ENCODE measurements around the gene EBF3.

EBF3 gene

DNA sequence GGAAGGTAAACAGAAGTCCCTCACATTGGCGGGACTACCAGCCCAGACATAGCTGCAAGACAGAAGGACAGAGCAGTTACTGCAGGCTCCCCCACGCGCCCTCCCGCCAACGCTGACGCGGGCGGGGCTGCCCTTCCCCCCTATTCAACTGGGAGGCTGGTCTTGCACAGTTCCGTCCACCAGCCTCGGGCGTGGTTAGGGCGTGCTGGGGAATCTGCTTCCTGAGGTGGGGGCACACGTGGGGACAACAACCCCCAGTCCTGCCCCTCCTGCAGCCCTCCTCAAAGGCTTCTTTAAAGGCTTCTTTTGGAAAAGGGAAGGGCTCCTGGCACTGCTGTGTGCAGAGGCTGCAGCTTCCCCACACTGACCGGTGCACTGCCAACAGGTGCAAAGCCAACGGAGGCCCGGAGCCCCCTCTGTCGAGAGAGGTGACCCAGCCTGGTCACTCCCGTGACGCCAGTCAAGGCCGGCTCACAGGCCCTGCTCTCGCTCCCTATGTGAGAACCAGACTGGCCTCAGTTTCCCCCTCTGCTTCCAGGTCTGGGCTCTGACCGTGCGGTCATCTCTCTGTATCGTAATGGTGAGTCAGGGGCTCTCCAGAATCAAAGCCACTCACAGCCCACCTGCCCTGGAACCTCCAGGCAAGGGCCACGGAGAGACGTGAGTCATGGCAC, 126.0 kb downstream of the EBF3 start:
- no peak for DNase-seq (ENCODE audit: low spot score)

DNA sequence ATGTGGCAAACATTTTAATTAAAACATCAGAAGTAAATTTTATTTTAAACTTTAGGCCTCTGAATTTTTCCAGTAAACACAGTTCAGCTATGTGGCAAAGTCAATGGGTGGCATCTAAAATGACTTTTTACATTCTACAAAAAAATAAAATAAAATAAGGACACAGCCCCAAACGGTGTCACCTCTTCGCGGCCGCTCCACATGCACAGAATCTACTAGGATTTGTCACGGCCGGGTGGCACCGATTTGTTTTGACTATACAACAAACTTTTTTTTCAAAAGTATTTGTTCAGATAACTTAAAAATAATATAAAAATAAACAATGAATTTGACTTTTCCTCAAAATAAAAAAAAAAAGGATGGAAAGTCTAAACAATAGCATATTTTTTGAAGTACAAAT, 127.8 kb downstream of the EBF3 start:
- no peak for DNase-seq (ENCODE audit: low spot score)

- DNase-seq (ENCODE audit: low spot score) = no peak
These were observed 129.9 kb downstream of the EBF3 start for GRCh38 chr10:129833994-129834739.

- DNase-seq (ENCODE audit: low spot score) = no peak
These were observed 130.6 kb downstream of the EBF3 start for GRCh38 chr10:129833468-129833950.

DNA sequence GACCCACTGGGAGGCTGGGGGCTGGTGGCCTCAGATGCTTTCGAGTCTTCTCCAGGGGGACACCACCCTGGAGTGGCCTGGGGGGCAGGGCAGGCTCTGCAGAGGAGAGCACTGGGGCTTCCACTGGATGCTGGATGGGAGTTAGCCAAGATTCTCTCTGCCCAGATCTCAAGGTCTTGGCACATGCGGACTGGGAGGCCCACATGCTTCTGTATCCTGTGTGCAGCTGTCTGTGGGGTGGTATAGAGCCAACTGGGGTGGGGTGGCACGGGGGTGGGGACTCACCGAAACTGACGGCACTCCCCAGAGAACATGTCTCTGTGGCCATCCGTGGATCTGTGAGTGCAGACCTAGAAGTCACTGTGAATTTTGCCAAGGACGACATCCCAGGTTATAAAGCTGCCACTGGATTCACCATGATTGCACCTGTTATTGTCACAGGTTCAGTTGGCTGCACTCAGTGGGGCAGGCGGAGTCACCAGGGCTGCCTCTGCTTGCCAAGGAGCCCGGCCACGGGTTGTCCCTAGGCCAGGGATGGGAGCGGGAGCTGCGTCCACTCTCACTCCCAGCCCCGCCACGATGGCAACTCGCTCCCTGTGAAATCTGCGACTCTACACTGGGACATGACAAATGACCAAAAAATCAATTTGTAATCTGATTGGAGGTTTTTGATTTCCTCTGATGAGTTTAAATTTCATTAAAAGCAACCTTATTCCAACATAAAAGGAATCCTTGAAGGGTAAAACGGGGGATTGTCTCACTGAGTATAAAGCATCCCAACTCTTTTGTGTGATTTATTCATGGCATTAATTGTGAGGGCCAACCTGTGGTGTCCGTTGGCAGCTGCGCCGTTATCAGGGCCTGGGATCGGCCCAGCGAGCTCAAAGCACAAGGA, 131.3 kb downstream of the EBF3 start:
- no peak for DNase-seq (ENCODE audit: low spot score)

DNA sequence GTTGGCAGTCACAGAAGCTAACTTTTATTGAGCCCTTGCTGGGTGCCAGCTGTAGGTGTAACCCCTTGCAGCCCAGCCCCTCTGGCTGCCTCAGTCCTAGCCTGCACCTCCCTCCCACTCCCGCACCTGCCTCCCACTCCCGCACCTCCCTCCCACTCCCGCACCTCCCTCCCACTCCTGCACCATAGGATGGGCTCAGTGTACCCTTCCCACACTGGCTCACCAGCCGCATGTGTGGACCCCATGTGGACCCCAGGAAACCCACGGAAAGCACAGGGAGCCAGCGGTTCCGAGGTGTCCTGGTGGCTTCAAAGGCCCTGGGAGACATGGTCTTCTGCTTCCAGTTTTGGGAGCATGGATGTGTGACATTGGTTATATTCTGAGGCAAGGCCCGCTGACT, 132.9 kb downstream of the EBF3 start:
- no peak for DNase-seq (ENCODE audit: low spot score)

GRCh38 chr10:129825826-129826225, 138.2 kb downstream of the EBF3 start:
- no peak for DNase-seq (ENCODE audit: low spot score)

DNA sequence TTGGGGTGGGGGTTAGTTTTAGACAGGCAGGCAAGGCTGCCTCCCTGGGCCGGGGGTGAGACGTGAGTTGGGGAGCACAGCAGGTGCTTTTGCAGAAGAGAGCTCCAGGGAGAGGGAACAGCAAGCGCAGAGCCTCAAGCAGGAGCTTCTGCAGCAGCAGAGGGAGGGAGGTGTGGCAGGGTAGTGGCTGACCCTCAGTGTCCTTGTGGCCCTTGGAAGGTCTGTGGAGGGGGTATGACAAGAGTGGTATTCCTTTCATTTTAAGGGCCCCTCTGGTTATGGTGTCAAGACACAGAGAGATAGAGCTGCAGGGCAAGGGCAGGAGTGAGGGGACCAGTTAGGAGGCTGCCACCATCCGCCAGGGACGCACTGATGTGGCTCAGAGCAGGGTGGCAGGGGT, 138.9 kb downstream of the EBF3 start:
- no peak for DNase-seq (ENCODE audit: low spot score)

GRCh38 chr10:129820451-129820850, 143.6 kb downstream of the EBF3 start:
- DNase-seq (ENCODE audit: low spot score) = no peak

DNA sequence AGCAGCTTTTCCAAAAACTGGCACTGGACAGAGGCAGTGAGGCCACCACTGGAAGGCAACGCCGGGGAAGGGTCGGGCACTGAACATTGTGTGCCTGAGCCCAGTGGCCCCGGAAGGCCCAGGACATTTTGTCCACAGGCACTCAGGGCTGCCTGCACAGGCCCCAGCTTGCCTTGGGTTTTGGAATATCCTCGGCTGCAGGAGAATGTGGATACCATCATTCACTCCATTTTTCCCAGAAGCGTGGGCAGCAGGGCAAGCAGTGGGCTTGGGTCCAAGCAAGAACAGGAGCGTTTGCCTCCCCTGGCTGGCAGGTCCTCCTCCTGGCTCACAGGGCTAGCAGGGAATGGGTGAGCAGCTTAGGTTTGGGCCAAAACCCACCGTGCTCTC, 147.4 kb downstream of the EBF3 start:
- no peak for DNase-seq (ENCODE audit: low spot score)

DNA sequence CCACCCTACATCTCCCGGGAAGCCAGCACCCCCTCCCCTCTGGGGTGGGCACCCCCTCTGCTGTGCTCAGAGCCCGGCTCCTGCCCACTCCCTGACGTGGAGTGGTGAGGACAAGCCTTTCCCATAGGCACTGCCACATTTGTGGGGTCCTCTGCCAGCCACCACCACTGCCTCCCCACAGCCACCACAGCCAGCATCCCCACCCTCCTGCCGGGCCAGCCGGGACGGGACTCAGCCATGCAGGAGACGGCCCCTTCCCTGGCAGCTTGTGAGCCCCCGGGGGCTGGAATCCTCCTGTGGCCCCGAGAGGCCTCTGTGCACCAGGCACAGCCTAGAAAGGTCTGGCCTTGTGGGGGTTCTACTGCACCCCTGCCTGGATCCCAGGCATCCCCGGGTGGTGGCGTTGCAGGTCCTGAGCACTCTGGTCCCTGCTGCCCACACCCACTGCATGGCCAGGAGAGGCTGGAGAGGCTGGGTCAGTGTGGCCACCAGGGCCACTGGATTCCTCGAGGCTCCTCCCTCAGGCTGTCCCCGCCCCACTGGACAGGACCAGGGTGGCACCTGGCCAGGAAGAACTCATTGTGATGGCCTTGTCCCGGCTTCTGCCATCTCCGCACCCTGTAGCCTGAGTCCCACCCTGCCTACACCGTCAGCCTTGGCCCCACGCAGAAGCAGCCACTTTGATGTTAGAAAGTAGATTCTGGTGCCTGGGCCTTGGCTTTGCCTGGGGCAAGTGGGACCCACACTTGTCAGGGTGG, 148.0 kb downstream of the EBF3 start:
- no peak for DNase-seq (ENCODE audit: low spot score)

DNA sequence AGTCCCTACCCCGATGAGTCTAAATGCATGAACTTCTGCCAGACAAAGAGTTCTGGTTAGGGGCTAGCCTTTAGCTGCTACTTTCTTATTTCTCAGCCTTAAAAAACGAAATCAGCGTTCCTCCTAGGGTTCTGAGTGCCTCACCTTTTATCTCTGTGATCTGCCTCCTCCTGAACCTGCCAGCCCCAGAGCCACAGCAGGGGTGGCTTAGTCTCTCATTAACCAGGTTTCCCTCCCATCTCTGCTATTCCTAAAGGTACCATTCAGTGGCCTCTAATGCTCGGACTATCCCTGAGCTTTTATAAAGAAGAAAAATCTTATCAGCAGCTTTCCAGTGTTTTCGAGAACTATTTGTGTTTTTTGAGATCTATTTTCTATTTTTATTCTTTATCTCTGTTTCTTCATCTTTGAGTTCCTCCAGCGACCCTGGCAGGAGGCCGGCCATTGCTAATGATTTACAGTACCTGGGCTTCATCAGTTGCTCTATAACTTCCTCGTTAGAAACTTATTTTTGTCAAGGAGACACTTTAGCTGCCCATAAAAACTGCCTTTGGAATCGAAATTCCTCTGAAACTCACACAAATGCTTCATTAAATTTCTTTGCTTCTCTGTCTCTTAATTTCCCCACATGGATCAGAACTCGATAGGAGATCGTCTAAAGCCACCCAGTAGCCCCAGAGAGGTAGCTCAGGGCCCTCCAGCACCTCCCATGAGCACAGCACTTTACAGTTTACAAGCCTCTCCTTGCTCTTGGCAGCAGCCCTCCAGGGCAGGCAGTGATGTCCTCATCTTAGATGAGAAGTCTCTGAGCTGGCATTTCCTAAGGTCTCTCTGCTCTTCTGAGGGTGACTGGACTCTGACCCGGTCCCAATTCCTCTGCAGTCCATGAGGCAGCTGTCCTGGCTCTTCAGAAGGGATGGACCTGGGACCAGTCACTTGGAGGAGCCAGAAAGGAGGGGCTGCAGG, 149.1 kb downstream of the EBF3 start:
- DNase-seq (ENCODE audit: low spot score) = no peak

DNA sequence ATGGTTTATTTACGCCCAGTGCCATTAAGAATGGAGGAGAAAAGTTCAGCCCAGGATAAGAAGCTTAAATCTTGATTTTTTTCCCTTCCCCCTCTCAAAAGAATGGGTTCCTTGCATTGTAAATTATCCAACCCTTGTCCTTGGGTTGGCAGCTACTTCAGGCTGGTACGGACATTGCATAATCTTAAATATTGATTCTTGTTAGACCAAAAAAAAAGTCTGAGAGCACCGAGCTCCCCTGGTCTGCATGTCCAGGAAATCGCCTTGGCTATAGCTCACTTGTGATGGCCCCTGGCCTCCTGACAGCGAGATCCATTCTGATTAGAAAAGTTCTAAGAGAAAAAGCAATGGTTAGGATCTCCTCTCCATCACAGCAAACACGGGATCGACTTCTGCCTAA, 151.7 kb downstream of the EBF3 start:
- no peak for DNase-seq (ENCODE audit: low spot score)

DNA sequence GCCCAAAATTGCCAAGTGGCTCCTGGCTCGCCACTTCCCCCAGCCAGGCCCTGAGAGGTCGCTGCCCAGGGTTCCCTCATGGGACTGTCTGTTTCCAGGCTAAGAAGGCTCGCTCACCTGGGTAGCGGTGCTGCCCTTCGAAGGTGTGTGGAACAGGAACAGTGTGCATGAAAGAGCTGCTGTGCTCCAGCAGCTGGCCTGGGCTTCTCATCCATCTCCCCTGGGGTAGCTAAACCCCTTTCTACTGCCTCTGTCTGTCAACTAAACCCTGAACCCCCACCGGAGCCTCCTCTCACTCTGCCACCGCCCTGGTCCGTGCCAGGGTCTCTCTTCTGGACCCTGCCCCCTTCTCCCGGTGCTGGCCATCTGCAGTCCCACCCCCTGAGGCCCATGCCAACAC, 152.9 kb downstream of the EBF3 start:
- no peak for DNase-seq (ENCODE audit: low spot score)

GRCh38 chr10:129809841-129810240, 154.2 kb downstream of the EBF3 start:
- no peak for DNase-seq (ENCODE audit: low spot score)

DNA sequence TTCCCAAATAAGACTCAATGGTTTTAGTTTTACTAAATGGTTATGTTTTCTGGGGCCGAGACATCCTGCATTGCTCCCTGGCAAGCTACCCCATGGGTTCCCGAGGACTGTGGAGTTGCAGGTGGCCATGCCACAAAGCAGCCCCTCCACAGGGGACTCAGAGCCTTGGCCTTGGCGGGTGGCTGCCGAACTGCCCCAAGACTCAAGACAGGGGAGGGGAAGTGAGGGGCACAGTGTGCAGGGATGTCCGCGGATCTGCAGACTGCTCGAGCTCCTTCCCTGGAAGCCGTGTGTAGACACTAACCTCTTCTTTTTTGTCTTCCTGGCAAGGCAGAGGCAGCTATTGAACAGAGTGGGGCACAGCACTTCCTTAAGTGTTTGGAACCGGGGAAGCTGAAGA, 154.6 kb downstream of the EBF3 start:
- DNase-seq (ENCODE audit: low spot score) = no peak

DNA sequence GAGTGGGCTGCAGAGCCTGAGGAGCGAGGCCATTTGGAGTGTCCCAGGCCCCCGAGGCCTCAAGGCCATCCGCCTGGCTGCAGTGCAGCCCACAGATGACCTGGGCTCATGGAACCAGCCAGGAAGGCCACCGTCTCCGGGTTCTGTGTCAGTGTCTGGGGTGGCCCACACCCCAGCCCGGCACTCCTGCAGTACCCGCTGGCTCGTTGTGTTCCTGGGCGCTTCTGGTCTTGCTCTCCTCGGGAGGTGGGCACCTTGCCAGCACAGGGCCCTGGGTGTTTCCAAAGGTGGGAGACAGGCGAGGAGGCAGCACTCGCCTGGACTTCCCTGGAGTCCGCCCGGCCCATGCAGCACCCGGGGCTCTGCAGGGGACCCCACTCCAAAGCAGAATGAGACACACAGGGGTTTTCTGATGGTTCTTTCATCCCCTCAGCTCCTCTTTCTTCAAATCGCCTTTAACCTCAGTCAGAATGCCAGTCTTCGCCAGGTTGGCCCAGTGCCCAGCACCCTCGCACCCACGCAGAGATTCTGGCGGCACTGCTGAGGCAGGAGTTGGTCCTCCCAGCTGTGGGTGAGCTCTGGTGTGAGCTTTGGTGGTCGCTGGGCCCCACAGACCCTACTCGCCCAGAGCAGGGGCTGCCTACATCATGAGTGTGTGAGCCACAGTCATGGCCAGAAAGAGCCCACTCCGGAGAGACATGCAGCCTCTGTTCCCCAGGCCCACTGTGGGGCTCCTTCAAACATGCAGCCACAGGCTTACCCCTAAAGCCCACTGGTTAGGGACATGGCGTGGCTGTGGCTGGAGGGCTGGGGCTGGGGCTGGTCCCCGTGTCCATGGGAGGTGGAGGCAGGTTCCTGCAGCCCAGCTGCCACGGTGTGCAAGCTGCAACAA, 155.7 kb downstream of the EBF3 start:
- DNase-seq (ENCODE audit: low spot score) = no peak

DNA sequence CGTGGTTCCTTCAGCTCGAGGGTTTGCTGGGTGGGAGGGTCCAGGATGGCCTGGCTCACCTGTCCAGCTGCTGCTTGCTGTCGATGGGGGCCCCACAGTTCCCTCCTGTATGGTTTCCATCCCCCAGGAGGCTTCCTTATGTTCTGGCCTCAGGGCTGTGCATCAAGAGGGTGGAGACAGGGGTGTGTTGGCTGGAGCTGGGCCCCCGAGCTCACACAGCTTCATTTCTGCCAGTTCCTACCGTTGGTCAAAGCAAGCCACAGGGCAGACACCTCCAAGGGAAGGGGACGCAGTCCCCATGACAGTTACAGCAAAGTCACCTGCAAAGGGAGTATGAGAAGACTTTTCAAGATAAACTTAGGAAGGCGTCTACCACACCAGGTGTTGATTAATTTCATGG, 156.9 kb downstream of the EBF3 start:
- no peak for DNase-seq (ENCODE audit: low spot score)

GRCh38 chr10:129800796-129801340, 163.2 kb downstream of the EBF3 start:
- DNase-seq (ENCODE audit: low spot score) = no peak
